ENCODE measurements around the gene SPIRE1.
"Not testable (repeated sequence)": the region's sequence is repeated elsewhere in the genome, so short reads cannot be mapped to it uniquely, and the experiment has no call there.

Gene SPIRE1

GRCh38 chr18:12645751-12646203, 12.1 kb downstream of the SPIRE1 start:
- no peak for DNase-seq (ENCODE audit: low read depth)

- DNase-seq (ENCODE audit: low read depth): no peak
Observed at GRCh38 chr18:12645254-12645653, 12.7 kb downstream of the SPIRE1 start.

GRCh38 chr18:12643756-12644155, 14.2 kb downstream of the SPIRE1 start:
- DNase-seq (ENCODE audit: low read depth): not testable (repeated sequence)

- DNase-seq (ENCODE audit: low read depth): no peak
Observed at GRCh38 chr18:12640881-12641200, 17.1 kb downstream of the SPIRE1 start.

GRCh38 chr18:12639990-12640880, 17.7 kb downstream of the SPIRE1 start:
- DNase-seq (ENCODE audit: low read depth): no peak

GRCh38 chr18:12638644-12639124, 19.2 kb downstream of the SPIRE1 start:
- no peak for DNase-seq (ENCODE audit: low read depth)

GRCh38 chr18:12637901-12638643, 19.8 kb downstream of the SPIRE1 start:
- DNase-seq (ENCODE audit: low read depth): no peak

- no peak for DNase-seq (ENCODE audit: low read depth)
Observed at GRCh38 chr18:12637393-12637792, 20.5 kb downstream of the SPIRE1 start.

GRCh38 chr18:12631831-12632477, 26.0 kb downstream of the SPIRE1 start:
- no peak for DNase-seq (ENCODE audit: low read depth)

GRCh38 chr18:12630136-12630535, 27.8 kb downstream of the SPIRE1 start:
- no peak for DNase-seq (ENCODE audit: low read depth)

- no peak for DNase-seq (ENCODE audit: low read depth)
Observed at GRCh38 chr18:12628706-12629702, 28.9 kb downstream of the SPIRE1 start.

- DNase-seq (ENCODE audit: low read depth): not testable (repeated sequence)
Observed at GRCh38 chr18:12627199-12627598, 30.7 kb downstream of the SPIRE1 start.

- no peak for DNase-seq (ENCODE audit: low read depth)
Observed at GRCh38 chr18:12625241-12625640, 32.7 kb downstream of the SPIRE1 start.

GRCh38 chr18:12621742-12622306, 36.1 kb downstream of the SPIRE1 start:
- DNase-seq (ENCODE audit: low read depth): no peak

- DNase-seq (ENCODE audit: low read depth): no peak
Observed at GRCh38 chr18:12615748-12616147, 42.2 kb downstream of the SPIRE1 start.

- DNase-seq (ENCODE audit: low read depth): no peak
Observed at GRCh38 chr18:12608301-12608700, 49.6 kb downstream of the SPIRE1 start.

- DNase-seq (ENCODE audit: low read depth): no peak
Observed at GRCh38 chr18:12606592-12607315, 51.2 kb downstream of the SPIRE1 start.

GRCh38 chr18:12604445-12605007, 53.4 kb downstream of the SPIRE1 start:
- DNase-seq (ENCODE audit: low read depth): no peak

- DNase-seq (ENCODE audit: low read depth): no peak
Observed at GRCh38 chr18:12599966-12600365, 57.9 kb downstream of the SPIRE1 start.

GRCh38 chr18:12599543-12599942, 58.4 kb downstream of the SPIRE1 start:
- DNase-seq (ENCODE audit: low read depth): no peak
